ENCODE data around the gene EXOC6B. TPM values are rescaled to one million over a fixed set of nuclear protein-coding genes. Genes with fewer than 3 reads are reported as not detected.

Gene EXOC6B
- total RNA-seq, 1 donor from 2014 or later, result 32.2 TPM

DNA sequence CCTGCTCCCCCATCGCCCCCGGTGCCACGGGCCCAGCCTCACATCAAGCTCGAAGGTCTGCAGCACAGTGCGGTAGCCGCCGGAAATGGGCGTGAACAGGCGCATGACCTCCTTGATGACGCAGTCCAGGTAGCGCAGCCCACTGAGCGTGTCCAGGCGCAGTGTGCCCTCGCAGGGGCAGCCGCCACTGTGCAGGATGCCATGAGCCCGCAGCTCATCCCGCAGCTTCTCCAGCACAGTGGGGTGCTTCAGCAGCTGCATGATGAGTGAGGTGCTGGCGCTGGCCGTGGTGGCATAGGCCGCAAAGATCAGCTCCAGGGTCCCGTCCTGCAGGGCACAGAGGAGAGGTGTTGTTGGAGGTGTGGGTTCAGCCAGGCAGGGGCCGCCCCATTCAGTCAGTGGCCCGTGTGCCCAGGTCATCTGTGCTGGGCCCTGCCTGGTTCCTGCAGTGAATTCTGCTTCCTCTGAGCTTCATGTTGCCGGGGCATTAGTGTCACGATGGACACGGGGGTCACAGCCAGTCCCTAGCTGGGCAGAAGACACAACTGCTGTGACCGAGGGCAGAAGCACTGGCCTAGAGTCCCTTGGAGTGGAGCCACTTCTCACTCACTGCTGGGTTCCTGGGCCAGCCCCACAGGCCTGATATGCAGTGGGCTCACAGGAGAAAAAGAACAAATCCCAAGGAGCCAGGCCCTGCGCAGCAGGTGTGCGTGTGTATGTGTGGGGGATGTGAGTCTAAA, 692.7 kb downstream of the EXOC6B start:
- Mint-ChIP-seq H3K4me3 (ENCODE audit: unreplicated experiment) (no peak overlapping the region), H3K27ac (ENCODE audit: unreplicated experiment) (no peak overlapping the region), H3K4me1 (ENCODE audit: low read depth) (peaks cover 2% of the 10 kb centered on the region), H3K9me3 (ENCODE audit: low read depth) (no peaks in the 10 kb centered on the region), H3K27me3 (ENCODE audit: low read depth) (peaks cover 1% of the 10 kb centered on the region), H3K36me3 (ENCODE audit: low read depth) (no peaks in the 10 kb centered on the region)
- TF ChIP-seq, protein P1, sequence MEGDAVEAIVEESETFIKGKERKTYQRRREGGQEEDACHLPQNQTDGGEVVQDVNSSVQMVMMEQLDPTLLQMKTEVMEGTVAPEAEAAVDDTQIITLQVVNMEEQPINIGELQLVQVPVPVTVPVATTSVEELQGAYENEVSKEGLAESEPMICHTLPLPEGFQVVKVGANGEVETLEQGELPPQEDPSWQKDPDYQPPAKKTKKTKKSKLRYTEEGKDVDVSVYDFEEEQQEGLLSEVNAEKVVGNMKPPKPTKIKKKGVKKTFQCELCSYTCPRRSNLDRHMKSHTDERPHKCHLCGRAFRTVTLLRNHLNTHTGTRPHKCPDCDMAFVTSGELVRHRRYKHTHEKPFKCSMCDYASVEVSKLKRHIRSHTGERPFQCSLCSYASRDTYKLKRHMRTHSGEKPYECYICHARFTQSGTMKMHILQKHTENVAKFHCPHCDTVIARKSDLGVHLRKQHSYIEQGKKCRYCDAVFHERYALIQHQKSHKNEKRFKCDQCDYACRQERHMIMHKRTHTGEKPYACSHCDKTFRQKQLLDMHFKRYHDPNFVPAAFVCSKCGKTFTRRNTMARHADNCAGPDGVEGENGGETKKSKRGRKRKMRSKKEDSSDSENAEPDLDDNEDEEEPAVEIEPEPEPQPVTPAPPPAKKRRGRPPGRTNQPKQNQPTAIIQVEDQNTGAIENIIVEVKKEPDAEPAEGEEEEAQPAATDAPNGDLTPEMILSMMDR (IDR thresholded peaks at IDR 0.05), result no peak
- DNase-seq (ENCODE audit: low spot score), result peak; percentile 89

DNA sequence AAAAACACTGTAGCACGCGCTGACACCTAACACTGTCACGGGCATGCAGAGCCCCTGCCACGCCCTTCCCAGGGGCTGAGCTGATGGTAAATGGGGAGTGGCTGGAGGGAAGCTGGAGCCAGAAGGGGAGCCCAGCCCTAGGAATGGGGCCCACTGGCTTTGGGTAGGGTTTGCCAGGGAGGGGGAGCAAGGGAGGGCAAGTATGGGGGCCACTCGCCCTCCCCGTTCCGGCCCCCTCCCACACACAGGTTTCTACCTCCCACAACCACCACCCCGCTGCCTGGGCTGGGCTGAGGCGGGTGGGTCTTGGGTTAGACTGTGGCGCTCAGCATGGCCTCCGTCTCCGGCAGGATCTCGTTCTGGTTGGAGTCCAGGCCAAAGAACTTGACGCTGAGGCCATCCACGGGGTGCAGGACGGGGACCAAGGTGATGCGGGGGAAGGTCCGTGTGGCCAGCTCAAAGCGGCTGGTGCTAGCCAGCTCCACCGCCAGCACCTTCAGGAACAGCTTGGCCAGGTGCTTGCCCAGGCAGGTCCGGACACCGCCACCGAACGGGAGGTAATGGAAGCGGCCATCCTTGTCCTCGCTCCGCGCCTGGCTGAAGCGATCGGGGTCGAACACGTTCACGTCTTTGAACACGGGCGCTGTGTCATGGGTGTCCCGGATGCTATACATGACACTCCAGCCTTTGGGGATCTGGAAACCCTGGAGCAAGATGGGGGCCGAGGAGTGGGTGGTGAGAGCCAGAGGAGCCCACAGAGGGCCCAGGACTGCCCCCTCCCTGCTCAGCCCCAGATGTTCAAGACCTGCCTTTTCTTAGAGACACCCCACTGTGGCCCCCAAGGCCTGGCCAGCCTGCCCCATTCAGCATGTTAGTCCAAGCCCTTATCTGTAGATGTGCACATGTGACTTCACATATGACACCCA, 693.7 kb downstream of the EXOC6B start:
- TF ChIP-seq, protein P1 (IDR thresholded peaks at IDR 0.05), result no peak
- no peaks in the 10 kb centered on the region for H3K9me3 Mint-ChIP-seq (ENCODE audit: low read depth)
- no peaks in the 10 kb centered on the region for H3K36me3 Mint-ChIP-seq (ENCODE audit: low read depth)
- peaks cover 1% of the 10 kb centered on the region for H3K27me3 Mint-ChIP-seq (ENCODE audit: low read depth)
- H3K4me3 Mint-ChIP-seq (ENCODE audit: unreplicated experiment), result no peak overlapping the region
- no peaks in the 10 kb centered on the region for H3K4me1 Mint-ChIP-seq (ENCODE audit: low read depth)
- DNase-seq (ENCODE audit: low spot score), result peak; percentile 68
- no peak overlapping the region for H3K27ac Mint-ChIP-seq (ENCODE audit: unreplicated experiment)

DNA sequence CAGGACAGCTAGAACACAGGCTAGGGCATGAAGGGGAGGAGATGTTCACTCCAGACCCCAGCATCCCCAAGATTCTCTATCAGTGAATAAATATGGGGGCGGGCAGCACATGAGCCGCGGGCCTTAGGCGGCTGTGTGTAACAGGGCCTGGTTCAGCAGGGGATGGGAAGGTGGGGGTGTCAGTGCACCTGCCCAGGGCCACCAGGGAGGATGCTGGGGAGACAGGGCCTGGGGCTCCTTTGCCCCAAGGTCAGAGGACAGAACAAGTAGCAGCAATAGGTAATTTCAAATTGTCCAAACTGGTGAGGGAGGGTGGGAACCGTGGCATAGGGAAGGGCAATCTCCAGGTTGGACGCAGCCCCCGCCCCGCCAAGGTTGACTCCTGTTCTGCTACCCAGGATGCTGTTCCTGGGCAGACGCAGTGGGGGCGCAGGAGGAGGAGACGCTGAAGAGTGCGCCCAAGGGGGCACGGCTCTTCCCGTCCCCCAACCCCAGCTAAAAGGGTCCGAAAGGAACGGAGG, 694.4 kb downstream of the EXOC6B start:
- H3K9me3 Mint-ChIP-seq (ENCODE audit: low read depth), result no peaks in the 10 kb centered on the region
- no peaks in the 10 kb centered on the region for H3K4me1 Mint-ChIP-seq (ENCODE audit: low read depth)
- no peak overlapping the region for H3K4me3 Mint-ChIP-seq (ENCODE audit: unreplicated experiment)
- TF ChIP-seq, protein P1 (IDR thresholded peaks at IDR 0.05), result no peak
- DNase-seq (ENCODE audit: low spot score), result peak; percentile 70
- H3K27ac Mint-ChIP-seq (ENCODE audit: unreplicated experiment), result no peak overlapping the region
- H3K27me3 Mint-ChIP-seq (ENCODE audit: low read depth), result peaks cover 1% of the 10 kb centered on the region
- no peaks in the 10 kb centered on the region for H3K36me3 Mint-ChIP-seq (ENCODE audit: low read depth)

DNA sequence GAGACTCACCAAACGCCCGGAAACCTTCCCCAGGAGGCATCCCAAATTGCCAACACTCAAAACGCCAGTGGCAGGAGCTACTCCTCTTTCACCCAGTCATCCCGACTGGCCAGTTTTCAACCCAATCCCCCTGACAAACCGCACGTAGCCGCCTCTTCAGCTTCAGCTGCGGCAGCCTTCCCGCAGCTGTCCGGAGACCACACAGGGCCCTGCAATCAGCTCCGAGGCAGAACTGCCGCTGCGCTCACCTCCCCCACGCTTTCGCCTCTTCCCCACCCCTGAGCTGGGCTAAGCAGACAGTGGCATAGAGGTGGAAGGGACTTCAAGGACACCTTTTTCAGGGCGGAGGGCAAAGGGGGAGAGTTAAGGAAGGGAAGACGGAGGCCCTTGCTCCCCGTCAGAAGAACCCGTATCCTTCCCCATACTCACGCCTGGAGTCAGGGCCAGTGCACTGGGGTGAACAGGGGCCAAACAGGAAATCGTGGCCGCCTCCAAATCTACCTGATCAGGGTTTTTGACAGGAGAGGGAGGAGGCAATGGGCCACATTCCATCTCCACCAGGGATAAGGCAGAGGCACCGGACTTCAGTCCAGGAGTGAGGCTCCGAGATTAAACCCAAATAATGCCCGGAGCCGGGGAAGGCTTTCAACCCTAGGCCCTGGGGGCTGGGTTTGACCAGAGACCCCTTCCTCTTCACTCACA, 695.0 kb downstream of the EXOC6B start:
- TF ChIP-seq, protein P1 (IDR thresholded peaks at IDR 0.05), result no peak
- Mint-ChIP-seq H3K4me1 (ENCODE audit: low read depth) (no peaks in the 10 kb centered on the region), H3K27me3 (ENCODE audit: low read depth) (peaks cover 1% of the 10 kb centered on the region), H3K36me3 (ENCODE audit: low read depth) (no peaks in the 10 kb centered on the region), H3K4me3 (ENCODE audit: unreplicated experiment) (no peak overlapping the region), H3K27ac (ENCODE audit: unreplicated experiment) (no peak overlapping the region), H3K9me3 (ENCODE audit: low read depth) (no peaks in the 10 kb centered on the region)
- DNase-seq (ENCODE audit: low spot score), result peak; percentile 53

Measured in chondrocyte (in vitro differentiated cells).